ENCODE results near the gene OCA2. TPM values are rescaled to one million over a fixed set of nuclear protein-coding genes. Genes with fewer than 3 reads are reported as not detected.

The OCA2 gene
- total RNA-seq, 2 donors from 2014 or later: 0.31 TPM; not detected in 1

DNA sequence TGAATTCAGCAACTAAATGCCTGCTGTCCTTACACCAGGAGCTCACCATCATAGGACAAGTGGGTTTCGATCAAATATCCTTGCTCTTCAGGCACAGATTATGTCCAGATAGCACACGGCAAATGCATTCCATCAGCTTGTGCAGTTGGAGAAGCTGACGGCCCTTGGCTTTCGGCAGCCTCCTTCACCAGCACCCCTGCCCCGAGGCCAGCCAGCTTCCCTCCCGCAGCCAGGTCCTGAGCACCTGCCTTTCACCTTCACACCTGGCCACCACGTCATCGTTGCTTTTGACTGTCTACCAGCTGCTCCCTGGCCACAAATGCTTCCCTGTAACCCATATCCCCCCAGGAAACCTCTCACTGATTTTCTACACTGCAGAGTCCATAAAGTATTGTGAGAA, 355.5 kb downstream of the OCA2 start:
- Histone ChIP-seq H3K27me3 (no peaks in the 10 kb centered on the region), H3K27ac (no peak overlapping the region), H3K4me3 (no peak overlapping the region), H3K36me3 (no peaks in the 10 kb centered on the region), H3K9me3 (no peaks in the 10 kb centered on the region), H3K4me1 (peaks cover 0 to 4% of the 10 kb centered on the region in 2 donors)
- TF ChIP-seq, protein P1, sequence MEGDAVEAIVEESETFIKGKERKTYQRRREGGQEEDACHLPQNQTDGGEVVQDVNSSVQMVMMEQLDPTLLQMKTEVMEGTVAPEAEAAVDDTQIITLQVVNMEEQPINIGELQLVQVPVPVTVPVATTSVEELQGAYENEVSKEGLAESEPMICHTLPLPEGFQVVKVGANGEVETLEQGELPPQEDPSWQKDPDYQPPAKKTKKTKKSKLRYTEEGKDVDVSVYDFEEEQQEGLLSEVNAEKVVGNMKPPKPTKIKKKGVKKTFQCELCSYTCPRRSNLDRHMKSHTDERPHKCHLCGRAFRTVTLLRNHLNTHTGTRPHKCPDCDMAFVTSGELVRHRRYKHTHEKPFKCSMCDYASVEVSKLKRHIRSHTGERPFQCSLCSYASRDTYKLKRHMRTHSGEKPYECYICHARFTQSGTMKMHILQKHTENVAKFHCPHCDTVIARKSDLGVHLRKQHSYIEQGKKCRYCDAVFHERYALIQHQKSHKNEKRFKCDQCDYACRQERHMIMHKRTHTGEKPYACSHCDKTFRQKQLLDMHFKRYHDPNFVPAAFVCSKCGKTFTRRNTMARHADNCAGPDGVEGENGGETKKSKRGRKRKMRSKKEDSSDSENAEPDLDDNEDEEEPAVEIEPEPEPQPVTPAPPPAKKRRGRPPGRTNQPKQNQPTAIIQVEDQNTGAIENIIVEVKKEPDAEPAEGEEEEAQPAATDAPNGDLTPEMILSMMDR (IDR thresholded peaks at IDR 0.05): no peak
- no peak for DNase-seq (ENCODE audit: low spot score)

DNA sequence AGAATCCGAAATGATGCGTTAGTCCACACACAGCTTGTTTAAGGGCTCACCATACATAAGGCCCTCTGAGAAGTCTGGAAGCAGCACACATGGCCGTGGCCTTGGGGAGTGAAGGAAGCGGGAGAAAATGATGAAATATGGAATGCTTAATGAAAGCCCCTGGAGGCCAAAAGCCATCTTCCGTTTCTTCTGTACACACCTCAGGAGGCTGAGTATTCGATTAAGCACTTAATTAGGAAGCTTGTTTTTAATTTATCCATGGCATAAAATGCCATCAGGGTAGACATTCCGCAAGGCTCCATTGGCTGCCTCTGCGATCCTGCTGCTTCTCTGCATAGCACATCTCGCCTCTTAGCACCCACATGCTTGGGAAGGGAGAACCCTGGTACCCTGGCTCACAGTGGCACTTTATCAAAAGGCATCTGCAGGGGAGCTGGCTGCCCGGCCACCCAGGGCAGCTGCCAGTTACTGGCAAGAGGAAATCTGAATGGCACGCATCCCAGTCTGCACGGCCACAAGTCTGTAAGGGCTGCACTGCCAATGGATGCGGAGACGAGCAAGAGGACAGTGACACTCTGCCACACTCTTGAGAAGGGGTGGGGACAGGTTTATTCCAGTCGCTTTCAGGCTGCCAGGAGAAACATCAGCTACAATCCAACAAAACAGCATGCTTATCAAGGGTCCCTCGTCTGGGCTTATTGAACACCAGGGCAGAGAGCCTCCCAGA, 356.2 kb downstream of the OCA2 start:
- Histone ChIP-seq H3K4me3 (no peak overlapping the region), H3K9me3 (no peaks in the 10 kb centered on the region), H3K27ac (no peak overlapping the region), H3K36me3 (no peaks in the 10 kb centered on the region), H3K27me3 (no peaks in the 10 kb centered on the region), H3K4me1 (peaks cover 0 to 4% of the 10 kb centered on the region in 2 donors)
- TF ChIP-seq, protein P1 (IDR thresholded peaks at IDR 0.05): no peak
- DNase-seq (ENCODE audit: low spot score): no peak

DNA sequence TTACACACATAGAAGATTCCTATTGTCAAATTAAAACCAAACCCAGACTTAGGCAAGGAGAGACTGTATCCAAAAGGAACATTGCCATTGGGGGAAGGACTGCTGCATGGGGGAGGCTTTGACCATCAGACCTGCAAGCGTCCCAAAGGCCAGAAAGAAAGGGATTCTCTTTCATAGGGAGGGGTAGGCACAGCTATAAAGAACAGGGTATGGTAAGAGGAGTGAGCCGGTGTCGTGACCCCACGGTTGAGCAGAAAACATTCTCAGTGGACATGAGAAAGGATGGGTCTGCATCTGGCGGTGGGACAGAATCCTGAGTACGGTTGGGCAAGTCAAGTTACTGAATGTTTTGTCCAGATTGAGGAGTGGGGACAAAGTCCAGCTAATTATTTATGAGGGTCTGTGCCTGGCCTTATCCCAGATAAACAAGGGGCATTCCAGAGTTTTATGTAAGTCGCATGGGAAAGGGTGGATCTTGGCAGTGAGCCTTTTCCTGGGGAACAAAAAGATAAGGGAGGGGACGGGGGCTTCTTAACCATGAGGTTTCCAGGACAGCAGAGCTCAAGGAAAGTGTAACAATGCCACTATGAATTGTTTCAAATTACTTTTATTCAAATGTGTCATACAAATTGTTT, 357.8 kb downstream of the OCA2 start:
- DNase-seq (ENCODE audit: low spot score): no peak
- TF ChIP-seq, protein P1 (IDR thresholded peaks at IDR 0.05): no peak
- no peak overlapping the region for H3K4me3 ChIP-seq
- no peaks in the 10 kb centered on the region for H3K27me3 ChIP-seq
- peaks cover 0 to 4% of the 10 kb centered on the region in 2 donors for H3K4me1 ChIP-seq
- no peak overlapping the region for H3K27ac ChIP-seq
- no peaks in the 10 kb centered on the region for H3K36me3 ChIP-seq
- peaks cover 0 to 2% of the 10 kb centered on the region in 2 donors for H3K9me3 ChIP-seq

DNA sequence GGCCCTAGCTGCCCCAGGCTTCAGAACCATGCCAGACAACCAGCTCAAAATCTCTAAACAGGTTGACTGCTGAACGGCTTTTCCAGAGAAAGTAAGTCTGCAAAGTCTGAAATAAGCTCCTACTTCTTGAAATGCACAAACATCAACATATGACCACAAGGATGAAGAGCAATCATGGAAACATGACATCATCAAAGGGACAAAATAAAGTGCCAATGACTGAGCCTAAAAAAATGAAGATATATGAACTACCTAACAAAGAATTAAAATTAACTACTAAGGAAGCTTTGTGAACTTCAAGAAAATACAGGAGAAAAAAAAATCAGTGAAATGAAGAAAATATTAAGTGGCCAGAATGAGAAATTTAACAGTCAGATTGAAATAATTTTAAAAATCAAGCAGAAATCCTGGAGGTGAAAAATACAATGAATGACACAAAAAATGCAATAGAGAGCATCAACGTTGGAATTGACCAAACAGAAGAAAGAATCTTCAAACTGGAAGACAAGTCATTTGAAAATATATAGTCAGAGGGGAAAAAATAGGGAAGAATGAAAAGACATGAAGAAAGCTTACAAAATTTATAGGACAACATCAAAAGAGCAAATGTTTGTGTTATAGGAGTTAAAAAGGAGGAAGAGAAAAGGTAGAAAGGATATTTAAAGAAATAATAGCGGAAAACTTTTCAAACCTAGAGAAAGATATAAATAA, 364.2 kb downstream of the OCA2 start:
- Histone ChIP-seq H3K9me3 (peaks cover 5 to 24% of the 10 kb centered on the region in 2 donors), H3K36me3 (no peaks in the 10 kb centered on the region), H3K4me1 (no peaks in the 10 kb centered on the region), H3K27me3 (no peaks in the 10 kb centered on the region), H3K4me3 (no peak overlapping the region), H3K27ac (no peak overlapping the region)
- TF ChIP-seq, protein P1 (IDR thresholded peaks at IDR 0.05): no peak
- DNase-seq (ENCODE audit: low spot score): no peak

DNA sequence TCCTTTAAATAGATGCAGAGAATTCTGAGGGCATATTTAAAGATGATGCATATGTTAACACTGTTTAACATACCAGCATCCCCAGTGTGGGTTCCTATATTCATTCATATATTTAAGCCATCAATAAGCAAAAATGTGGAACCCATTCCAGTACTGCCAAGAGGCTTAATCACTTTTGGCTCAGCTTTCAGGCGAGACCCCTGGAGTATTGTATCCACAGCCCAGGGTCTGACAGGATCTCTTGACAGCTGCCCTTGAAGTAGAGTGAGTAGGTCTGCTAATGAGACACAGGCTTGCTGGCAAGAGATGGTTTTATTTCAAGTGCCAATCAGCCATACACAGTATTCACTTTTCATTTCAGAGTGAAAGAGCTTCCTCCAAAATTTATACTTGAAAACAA, 367.3 kb downstream of the OCA2 start:
- H3K4me1 ChIP-seq: no peaks in the 10 kb centered on the region
- DNase-seq (ENCODE audit: low spot score): no peak
- no peaks in the 10 kb centered on the region for H3K36me3 ChIP-seq
- no peak overlapping the region for H3K27ac ChIP-seq
- H3K4me3 ChIP-seq: no peak overlapping the region
- peaks cover 5 to 24% of the 10 kb centered on the region in 2 donors for H3K9me3 ChIP-seq
- TF ChIP-seq, protein P1 (IDR thresholded peaks at IDR 0.05): no peak
- H3K27me3 ChIP-seq: no peaks in the 10 kb centered on the region

All from right atrium auricular region (tissue), 2 donors.